ENCODE data around the gene NLK.
"Not testable (repeated sequence)": the region's sequence is repeated elsewhere in the genome, so short reads cannot be mapped to it uniquely, and the experiment has no call there.

The NLK gene

GRCh38 chr17:28042657-28042720 is at the start of gene NLK:
Gene NLK, plus strand, starts transcription at chr17:28042677. Its CDS starts 197 bp downstream, at chr17:28042874.
- no peak for DNase-seq

GRCh38 chr17:27993161-27993695 is 49.2 kb upstream of the NLK start:
- no peak for DNase-seq

DNA sequence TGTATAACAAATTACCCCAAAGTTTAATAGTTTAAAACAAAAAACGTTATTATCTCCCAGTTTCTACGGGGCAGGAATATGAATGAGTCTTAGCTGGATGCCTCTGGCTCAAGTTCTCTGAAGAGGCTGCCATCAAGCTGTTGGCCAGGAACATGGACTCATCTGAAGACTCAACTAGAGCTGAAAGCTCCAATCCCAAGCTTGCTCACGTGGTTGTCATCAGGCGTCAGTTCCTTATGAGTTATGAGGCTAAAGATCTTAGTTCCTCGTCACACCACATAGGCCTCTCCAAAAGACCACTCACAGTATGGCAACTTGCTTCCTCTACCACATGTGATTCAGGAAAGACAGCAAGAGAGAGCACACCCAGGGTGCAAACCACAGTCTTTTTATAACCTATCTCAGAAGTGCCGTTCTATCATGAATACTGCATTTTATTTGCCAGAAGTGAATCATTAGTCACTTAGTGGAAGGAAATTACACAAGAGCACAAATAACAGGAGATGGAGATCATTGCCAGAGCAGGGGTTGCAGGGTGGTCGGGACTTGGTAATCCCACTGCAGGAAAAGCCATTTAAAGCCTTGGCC is 48.7 kb upstream of the NLK start:
- DNase-seq, result no peak

- DNase-seq, result no peak
Measured at GRCh38 chr17:27994586-27994985, 47.9 kb upstream of the NLK start.

GRCh38 chr17:27995554-27995953 is 46.9 kb upstream of the NLK start:
- DNase-seq, result no peak

GRCh38 chr17:27996202-27997043 is 46.1 kb upstream of the NLK start:
- DNase-seq, result no peak

- DNase-seq, result no peak
Measured at GRCh38 chr17:27997044-27997401, 45.5 kb upstream of the NLK start.

DNA sequence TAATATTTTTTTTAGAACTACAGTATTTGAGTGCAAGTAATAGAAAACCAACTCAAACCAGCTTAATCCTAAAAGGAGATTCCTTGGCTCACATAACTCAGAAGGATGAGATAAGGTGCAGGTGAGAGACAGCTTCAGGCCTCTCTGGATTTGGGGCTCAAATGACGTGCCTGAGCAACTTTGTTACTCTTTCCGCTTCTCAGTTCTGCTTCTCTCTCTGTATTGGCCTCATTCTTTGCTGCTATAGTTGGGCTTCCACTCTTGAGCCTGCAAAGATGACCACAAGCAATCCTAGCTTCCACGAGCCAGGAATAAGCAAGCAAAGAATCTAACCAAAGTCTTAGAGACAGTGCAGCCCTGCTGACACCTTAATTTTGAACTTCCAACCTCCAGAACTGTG is 45.0 kb upstream of the NLK start:
- DNase-seq, result no peak

DNA sequence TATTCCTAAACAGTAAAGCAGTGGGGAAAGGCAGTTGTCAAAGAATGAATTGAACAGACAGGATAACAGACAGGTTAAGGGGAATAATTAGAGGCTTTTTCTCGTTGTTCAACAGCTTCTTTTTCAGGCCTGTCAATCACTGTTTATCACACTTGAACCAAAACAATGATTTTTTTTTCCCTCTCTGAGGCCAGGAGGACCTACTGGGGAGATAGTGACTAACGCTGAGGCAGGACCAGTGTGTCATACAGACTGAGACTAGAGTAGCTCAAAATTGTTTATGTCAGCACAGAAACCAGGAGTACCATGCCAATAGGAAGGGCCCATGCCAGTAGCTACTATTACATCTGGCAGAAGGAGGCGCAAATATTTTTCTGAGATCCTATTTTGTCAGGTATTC is 41.3 kb upstream of the NLK start:
- DNase-seq, result no peak

GRCh38 chr17:28004344-28004743 is 38.1 kb upstream of the NLK start:
- DNase-seq, result no peak

- not testable (repeated sequence) for DNase-seq
Measured at GRCh38 chr17:28007925-28008324, 34.6 kb upstream of the NLK start.

DNA sequence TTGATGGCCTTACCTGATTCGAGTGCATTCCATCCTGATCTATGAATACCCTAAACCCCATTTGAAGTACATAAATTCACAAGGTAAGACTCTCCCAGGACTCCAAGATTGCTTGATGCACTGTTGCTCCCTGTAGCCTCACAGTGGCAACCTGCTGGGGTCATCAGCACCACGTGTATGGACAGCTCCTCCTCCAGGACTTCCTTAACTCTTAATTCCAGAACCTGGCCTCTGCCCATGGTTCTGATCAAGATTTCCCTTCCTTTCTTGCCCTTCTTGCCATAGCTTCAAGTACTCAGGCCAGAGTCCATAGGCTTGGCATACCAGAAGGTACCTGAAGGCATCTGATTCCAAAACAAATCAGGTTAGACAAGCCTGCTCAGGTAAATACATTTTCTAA is 34.0 kb upstream of the NLK start:
- DNase-seq, result no peak

GRCh38 chr17:28010406-28010805 is 32.1 kb upstream of the NLK start:
- DNase-seq, result no peak

DNA sequence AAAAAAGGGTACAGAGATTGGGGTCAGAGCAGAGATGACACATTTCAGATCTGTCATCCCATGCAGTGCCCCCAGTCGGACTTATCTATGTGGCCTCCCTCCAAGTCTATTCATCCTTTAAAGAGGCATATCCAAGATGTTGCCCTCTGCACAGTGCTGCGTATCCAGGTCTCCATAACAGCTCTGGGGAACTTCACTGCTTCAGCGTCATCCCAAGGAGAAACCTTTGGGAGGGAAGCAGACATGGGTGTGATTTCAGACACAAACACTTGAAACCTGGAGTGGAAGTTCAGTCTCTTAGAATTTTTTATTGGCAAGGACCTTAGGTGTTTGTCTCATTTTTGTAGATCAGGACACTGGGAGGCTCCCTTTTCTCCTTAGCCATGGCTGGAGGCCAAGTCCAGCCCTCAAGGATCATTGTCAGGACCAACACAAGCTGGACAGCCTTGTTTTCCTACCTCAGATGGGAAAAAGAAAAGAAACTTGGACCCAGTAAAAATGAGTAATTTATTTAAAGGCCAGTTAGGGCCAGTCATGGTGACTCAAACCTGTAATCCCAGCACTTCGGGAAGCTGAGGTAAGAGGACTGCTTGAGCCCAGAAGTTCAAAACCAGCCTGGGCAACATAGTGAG is 23.9 kb upstream of the NLK start:
- DNase-seq, result no peak

DNA sequence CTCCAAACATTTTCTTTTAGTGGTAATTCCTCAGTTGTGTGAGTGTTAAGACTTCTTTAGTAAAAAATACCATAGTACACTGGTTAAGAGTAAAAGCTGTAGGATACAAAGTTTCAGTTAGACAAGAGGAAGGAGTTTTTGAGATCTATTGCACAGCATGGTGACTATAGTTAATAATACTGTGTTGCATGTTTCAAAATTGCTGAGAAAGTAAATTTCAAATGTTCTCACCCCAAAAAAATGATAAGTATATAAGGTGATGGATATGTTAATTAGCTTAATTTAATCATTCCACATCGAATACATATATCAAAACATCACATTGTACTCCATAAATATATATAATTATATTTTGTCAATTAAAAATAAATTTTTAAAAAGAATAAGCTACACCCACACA is 22.0 kb upstream of the NLK start:
- DNase-seq, result no peak

DNA sequence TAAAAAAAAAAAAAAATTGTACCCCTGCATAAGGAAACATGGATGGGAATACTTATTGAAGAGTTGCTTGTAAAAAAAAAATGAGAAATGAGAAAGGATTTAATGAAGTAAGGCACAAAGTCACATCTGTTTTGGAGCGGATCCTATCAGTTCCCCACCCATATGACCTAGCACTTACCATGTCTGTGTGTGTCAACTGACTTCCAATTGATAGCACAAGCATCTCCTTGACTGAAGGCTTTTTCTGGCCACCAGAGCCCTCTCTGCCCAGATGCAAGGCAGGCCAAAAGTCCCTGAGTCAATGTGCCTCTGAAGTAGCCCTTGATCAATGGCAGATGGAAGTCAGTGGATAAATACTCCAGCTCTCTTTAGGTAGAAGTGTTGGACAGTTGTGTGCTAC is 13.4 kb upstream of the NLK start:
- DNase-seq, result no peak

GRCh38 chr17:28030386-28030785 is 12.1 kb upstream of the NLK start:
- DNase-seq, result no peak

DNA sequence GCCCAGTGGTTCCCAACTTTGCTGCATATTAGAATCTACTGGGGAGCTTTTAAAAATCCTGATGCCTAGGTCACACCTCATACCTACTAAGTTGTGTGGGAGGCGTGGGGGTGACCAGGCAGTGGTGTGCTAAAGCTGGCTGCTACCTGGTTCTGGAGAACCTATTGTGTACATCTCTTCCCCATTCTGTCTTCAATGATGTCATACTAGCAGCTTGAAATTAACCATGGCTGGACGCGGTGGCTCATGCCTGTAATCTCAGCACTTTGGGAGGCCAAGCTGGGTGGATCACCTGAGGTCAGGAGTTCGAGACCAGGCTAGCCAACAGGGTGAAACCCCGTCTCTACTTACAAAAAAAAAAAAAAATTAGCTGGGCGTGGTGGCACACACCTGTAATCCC is 11.3 kb upstream of the NLK start:
- DNase-seq, result no peak

GRCh38 chr17:28033972-28034714 is 8.3 kb upstream of the NLK start:
- DNase-seq, result no peak

DNA sequence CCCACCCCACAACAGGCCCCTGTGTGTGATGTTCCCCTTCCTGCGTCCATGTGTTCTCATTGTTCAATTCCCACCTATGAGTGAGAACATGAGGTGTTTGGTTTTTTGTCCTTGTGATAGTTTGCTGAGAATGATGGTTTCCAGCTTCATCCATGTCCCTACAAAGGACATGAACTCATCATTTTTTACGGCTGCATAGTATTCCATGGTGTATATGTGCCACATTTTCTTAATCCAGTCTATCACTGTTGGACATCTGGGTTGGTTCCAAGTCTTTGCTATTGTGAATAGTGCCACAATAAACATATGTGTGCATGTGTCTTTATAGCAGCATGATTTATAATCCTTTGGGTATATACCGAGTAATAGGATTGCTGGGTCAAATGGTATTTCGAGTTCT is 7.0 kb upstream of the NLK start:
- not testable (repeated sequence) for DNase-seq

GRCh38 chr17:28035884-28036283 is 6.6 kb upstream of the NLK start:
- DNase-seq, result not testable (repeated sequence)

- DNase-seq, result no peak
Measured at GRCh38 chr17:28038802-28039201, 3.7 kb upstream of the NLK start.

GRCh38 chr17:28039251-28039650 is 3.2 kb upstream of the NLK start:
- no peak for DNase-seq

- DNase-seq, result no peak
Measured at GRCh38 chr17:28040406-28040805, 2.1 kb upstream of the NLK start.

All from activated naive CD4-positive, alpha-beta T cell (primary cell).